Hepatocyte (in vitro differentiated cells): ENCODE measurements around the gene DIS3.

ENCODE experiments used
- CTCF ChIP-seq: fragments of 200-600 bp; sonication (generic); IDR thresholded peaks from 2 replicates; pipeline ENCODE4 v1.5.1; 2016; ENCODE audit warnings: antibody characterized with exemption, mild to moderate bottlenecking; ENCODE audit not compliant: poor library complexity
- EZH2 ChIP-seq: fragments of 200-600 bp; sonication (generic); IDR thresholded peaks from 2 replicates; pipeline ENCODE4 v1.6.1; 2016; ENCODE audit warnings: antibody characterized with exemption, mild to moderate bottlenecking, borderline replicate concordance
- EZH2phosphoT487 ChIP-seq: fragments of 200-600 bp; sonication (generic); IDR thresholded peaks from one replicate; pipeline ENCODE4 v1.6.1; 2018; ENCODE audit warnings: antibody characterized with exemption, mild to moderate bottlenecking, low read depth, moderate library complexity; ENCODE audit not compliant: unreplicated experiment, severe bottlenecking

GRCh38 chr13:72737033-72737432 is 44.7 kb downstream of the DIS3 start:
- TF ChIP-seq EZH2 (no peak), CTCF (no peak), EZH2phosphoT487 (no peak)
